Stimulated activated naive CD8-positive, alpha-beta T cell treated with anti-CD3 and anti-CD28 coated beads, Interleukin-15, Interleukin-2, amounts not matched to agents 100 U/mL and 50 U/mL, for 24 hours (primary cell): ENCODE results near the gene PTPRN2.
"Not testable (repeated sequence)": the region's sequence is repeated elsewhere in the genome, so short reads cannot be mapped to it uniquely, and the experiment has no call there.

ENCODE experiments used
- ATAC-seq: fragments of 150-1000 bp; cut with Tn5 transposase; one replicate; pipeline ENCODE4 v1.10.0; 2021
- DNase-seq: peaks from one replicate; pipeline ENCODE4 v3.0.0; 2021

PTPRN2 gene

DNA sequence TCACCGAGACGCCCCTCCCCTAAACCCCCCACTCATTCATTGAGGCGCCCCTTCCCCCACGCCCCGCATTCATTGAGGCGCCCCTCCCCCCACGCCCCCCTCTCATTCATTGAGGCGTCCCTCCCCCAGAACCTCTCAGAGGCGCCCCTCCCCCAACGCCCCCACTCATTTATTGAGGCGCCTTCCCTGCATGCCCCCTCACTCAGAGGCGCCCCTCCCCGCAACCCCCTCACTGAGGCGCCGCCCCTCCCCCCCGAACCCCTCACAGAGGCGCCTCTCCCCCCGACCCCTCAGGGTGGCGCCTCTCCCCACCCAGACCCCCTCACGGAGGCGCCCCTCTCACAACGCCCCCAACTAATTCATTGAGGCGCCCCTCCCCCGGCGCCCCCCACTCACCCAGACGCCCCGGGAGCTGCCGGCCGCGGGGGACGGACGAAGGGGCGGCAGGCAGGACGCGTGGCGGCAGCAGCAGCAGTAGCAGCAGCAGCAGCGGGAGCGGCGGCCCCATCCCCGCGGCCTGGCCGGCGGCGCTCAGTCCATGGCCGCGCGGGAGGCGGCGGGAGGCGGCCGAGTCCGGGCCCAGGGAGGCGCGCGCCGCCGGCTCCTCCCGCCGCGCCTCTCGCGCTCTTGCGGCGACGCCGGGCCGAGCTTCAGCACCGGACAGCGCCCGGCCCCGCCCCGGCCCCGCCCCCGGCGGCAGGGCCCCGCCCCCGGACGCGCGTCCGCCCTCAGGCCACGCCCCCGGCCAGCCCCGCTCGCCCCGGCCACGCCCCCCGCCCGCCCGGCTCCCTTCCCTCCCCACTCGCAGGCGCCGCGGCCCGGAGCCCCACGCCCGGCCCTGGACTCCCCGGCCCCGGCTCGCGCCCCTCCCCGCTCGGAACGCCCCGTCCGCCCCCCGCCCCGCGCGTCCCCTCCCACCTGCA, at the start of gene PTPRN2:
PTPRN2 (minus strand) TSS at position 662 of the 923 bp plus-strand sequence.
- ATAC-seq (peak; percentile 72), DNase-seq (peak; percentile 66)

DNA sequence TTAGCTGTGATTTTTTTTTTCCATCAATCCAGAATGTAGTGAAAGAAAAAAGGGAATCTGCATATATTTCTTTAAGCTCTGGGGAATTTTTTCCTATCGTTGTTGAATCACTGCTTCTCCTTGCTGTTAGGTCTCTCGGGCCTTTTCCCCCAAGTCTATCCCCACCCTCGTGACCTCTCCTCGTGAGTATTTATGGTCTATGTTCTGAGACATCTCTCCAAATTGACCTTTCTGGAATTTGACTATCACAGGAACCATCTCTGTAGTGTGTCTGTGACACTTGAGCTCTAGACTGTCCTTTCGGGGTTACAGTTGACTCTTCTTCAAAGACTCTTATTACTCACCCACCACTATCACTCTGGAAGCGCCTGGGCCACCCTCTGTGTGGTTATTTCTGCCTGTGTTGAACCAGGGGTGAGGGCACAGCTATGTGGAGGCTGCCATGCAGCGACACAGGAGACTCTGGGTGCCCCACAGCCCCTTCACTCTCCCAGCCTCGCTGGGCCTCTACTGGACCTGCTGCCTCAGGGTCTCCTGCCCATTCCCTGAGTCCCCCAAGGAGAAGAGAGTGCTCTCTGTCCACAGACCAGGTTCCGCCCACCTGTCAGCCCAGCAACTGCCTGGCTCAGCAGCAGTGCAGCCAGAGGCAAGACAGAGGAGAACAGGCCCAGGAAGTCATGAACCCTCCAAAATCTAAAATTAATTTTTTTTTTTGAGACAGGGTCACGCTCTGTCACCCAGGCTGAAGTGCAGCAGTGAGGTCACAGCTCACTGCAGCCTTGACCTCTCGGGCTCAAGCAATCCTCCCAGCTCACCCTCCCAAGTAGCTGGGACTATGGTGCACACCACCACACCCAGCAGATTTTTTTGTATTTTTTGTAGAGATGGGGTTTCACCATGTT, 45.7 kb upstream of the PTPRN2 start:
- DNase-seq (peak; percentile 12), ATAC-seq (peak; percentile 83)

GRCh38 chr7:158631574-158632195, 44.1 kb upstream of the PTPRN2 start:
- ATAC-seq, result no peak

DNA sequence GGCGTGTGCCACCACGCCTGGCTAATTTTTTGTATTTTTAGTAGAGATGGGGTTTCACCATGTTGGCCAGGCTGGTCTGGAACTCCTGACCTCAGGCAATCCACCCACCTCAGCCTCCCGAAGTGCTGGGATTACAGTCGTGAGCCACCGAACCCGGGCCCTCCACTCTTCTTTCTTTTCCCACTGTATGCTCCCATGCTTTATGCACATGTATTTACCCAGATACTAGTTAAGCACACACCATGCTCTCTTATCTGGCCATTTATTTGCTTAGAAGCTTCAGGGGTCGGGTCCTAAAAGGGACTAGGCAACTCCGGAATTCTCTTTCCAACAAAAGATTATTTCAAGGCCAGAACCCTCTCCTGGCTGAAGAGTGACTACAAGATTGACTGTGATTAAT, 38.7 kb upstream of the PTPRN2 start:
- ATAC-seq, DNase-seq: not testable (repeated sequence)

More at GRCh38 chr7:158631574-158632195, 44.1 kb upstream of the PTPRN2 start:
- DNase-seq, result no peak

DNA sequence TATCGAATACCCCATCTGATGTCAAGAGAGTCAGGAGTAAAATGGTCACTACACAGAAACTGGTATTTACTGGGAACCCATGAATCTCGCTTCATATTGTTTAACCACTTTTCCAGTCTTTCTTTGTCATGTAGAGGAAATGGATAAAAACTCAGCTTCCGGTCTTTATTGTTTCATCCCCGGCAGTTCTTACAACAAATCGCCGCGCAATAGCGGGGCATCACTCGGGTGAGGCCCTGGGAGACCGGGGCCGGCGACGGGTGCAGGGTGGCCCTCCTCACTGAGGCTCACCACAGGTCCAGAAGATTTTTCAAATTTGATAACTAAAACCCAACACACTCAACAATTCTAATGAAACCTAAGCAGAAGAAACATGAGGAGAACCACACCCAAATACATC, 35.6 kb upstream of the PTPRN2 start:
- ATAC-seq, result no peak

GRCh38 chr7:158620839-158621441, 33.3 kb upstream of the PTPRN2 start:
- no peak for DNase-seq
- no peak for ATAC-seq

More for the DNA sequence above, 35.6 kb upstream of the PTPRN2 start:
- no peak for DNase-seq

DNA sequence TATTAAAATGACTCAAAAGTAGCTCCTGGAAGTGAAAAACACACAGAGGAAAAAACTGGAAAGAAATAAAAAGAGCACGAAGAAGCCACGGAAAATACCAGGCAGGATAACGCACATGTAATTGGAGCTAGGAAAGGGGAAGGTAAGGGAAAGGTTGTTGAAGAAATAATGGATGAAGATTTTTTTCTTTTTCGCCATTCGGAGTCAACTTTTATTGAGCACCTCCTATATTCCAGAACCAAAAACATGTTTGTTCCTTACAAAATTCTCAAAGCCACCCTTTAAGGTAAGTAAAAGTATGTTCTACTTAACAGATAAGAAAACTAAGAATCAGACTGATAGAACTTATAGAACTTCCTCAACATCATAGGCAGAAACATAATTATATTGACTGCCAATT, 32.8 kb upstream of the PTPRN2 start:
- no peak for ATAC-seq
- DNase-seq, result no peak

DNA sequence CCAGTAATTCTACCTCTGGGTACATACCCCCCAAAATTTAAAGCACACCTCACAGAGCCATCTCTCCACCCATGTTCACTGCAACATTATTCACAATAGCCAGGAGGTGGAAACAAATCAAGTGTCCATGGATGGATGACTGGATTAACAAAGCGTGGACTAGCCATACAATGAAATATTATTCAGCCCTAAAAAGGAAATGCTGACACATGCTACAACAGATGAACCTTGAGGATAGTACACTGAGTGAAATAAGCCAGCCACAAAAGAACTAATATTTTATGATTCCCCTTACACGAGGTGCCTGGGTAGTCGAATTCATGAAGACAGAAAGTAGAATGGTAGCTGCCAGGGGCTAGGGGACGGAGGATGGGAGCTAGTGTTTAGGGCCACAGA, 31.1 kb upstream of the PTPRN2 start:
- ATAC-seq (no peak), DNase-seq (no peak)

DNA sequence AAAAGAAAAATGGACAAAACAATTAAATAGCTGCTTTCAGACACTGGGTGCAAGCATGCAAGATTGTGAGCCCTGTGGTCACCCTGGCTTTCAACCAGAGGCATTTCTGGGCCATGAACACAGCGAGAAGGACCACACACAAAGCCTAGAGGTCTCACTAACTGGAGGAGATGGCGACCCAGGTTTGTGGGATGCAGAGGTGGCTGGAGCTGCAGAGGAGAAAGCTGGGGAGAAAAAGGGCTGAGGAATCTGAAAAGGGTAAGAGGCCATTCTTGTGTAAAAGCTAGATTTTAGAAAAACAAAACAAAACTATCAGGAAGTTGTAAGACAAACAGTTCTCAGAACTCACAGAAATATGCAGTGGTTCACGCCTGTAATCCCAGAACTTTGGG, 30.1 kb upstream of the PTPRN2 start:
- ATAC-seq (no peak), DNase-seq (no peak)

- no peak for DNase-seq
- ATAC-seq, result no peak
These were observed 28.4 kb upstream of the PTPRN2 start for GRCh38 chr7:158616050-158616449.

DNA sequence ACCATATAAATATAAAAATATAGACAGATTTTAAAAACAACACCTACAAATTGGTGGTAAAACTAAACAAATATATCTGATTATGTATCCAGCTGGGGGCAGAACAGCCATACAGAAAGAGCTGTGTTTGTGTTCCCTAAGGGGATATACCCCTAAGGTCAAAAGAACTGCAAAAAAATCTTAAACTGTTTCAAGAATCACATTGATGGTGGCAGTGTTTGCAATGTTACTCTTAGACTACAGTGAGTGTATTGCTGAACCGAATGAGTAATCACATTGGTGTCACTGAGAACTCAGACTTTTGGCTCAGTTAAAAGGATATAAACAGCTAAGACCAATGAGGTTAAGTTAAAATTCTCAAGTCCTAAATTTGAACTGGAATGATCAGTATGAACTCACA, 27.1 kb upstream of the PTPRN2 start:
- DNase-seq, result no peak
- ATAC-seq, result no peak

- DNase-seq, result no peak
- peak; percentile 36 for ATAC-seq
These were observed 25.9 kb upstream of the PTPRN2 start for GRCh38 chr7:158613481-158613880.

- no peak for DNase-seq
- ATAC-seq, result no peak
These were observed 24.9 kb upstream of the PTPRN2 start for GRCh38 chr7:158612546-158612945.

DNA sequence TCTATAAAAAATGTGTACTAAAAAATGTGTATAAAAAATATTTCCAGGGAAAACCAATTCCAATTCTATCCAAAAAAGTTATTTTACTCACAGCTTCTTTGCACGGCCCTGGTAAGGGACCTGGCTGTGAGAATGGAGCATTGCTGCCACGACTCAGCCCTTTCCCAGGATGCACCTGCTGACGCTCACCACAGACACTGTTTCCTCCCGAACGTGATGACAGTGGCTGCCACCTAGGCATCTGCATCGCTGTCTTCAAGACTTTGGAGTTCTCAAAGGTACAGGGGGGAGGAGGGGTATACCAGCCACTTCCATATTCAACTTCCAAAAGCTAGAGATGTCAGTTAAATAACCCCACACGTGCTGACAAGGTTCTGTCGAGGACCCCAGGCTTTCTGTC, 23.9 kb upstream of the PTPRN2 start:
- DNase-seq, result no peak
- ATAC-seq, result no peak

- ATAC-seq (no peak), DNase-seq (no peak)
These were observed 21.8 kb upstream of the PTPRN2 start for GRCh38 chr7:158609313-158609974.

GRCh38 chr7:158607563-158607962, 19.9 kb upstream of the PTPRN2 start:
- DNase-seq (no peak), ATAC-seq (no peak)

DNA sequence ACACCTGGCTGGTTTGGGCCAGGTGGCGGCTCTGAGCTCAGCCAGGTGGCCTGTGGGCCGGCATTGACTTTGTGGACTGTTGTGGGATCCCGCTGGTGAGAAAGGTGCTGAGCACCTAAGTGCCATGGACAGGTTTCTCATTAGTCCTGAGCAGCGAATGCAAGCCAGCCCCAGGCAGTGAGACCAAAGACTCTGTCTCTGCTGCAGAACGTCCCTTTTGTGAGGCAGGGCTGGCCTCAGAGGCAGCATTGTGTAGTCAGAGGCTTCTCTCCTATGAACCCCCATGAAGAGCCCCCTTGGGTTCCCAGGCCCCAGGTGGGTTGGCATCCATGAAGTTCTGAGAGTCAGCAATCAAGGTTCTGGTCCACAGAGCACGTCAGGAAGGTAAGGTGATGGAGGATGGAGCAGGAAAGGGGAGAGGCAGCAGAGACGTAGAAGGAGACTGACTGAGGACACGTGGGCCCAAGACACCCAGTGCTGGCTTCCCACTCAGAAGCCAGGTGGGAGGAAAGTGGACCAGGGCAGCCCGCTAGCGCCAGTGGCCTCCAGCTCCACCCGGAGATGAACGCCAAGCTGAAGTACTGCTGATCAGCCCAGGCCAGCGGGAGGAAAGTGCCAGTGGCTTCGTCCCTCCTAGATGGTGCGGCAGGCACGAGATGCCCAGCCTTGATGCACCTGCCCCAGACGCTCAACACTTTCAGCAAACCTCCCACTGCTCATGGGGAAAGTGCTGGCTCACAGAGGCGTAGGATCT, 19.2 kb upstream of the PTPRN2 start:
- no peak for ATAC-seq
- DNase-seq, result no peak

DNA sequence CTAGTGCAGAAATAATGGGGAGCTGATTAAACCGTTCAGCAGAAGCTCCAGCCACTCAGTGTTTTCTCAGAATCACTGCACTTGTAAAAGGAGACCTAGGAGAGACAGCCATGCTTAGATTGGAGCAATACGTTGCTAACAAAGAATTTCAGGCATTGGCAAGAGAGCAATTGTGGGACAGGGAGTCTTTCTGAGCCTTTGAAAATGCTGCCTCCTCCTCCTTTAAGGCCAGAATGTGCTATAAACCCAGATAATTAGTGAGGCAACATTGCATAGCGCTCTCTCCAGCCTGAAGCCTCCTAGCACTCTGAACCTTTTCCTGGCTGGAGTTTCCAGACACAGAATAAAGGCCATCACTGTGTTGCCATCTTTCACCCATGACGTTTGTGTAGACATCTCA, 18.5 kb upstream of the PTPRN2 start:
- DNase-seq, result no peak
- ATAC-seq, result no peak

DNA sequence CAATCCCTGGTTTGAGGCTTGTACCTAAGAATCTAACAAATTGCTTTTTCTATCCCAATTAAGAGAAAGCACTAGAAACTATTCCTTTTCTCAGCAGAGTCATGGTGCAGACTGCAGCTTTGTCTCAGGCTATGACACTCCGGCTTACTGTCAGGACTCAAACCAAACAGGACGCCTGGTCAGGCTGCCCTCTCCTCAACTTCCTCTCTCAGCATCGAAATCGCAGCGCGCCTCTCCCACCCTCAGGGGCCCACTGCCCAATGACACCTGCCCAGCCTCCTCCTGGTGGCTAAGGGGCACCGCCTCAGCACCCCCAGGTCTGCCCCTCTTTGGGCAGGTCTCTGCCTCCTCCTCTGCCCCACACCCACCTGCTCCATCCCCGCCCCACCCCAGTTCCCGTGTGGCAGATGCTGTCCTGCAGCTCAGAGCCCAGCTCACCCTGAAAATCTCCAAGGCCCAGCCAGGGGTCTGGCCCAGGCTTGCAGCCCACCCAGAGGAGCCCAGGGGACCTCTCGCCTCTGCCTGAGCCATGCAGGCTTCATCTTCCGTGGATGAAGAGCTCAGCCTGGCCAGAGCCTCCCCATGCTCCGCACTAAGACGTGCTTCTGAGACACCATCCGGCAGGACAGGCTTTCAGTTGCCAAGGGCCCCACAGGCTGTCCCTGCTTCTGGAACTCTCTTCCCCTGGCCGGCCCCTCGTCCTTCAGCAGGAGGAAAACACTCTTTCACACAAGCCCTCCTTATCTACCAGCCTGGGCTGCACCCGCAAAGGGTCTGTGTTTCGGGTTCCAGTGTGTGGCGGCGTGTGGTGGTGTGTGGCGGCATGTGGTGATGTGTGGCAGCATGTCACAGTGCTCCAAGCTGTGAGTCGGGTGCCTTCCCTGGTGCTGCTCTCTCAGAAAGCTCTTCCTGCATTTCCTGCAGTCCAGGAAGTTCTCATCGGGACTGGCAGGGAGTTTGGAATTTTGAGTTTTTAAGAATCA, 16.4 kb upstream of the PTPRN2 start:
- DNase-seq (no peak), ATAC-seq (no peak)
